Neural cell (in vitro differentiated cells): ENCODE results near the gene INTS4. TPM values are rescaled to one million over a fixed set of nuclear protein-coding genes. Genes with fewer than 3 reads are reported as not detected.

ENCODE experiments used
- H2AFZ ChIP-seq: fragments of 200-600, 300-800 bp; sonication (generic), shearing (Covaris generic); 2 replicates; pipeline ENCODE4 v1.6.0; 2014; ENCODE audit warnings: low read depth, mild to moderate bottlenecking, antibody characterized with exemption, low read length, moderate library complexity
- H3F3A ChIP-seq: fragments of 200-600 bp; shearing (Covaris generic); 2 replicates; pipeline ENCODE4 v1.6.1; 2016; ENCODE audit warnings: mild to moderate bottlenecking, moderate library complexity, mixed read lengths, antibody characterized with exemption, low read length; ENCODE audit not compliant: insufficient read depth, poor library complexity, severe bottlenecking
- H3K27ac ChIP-seq: fragments of 200-600, 300-800 bp; sonication (generic), shearing (Covaris generic); 2 replicates; pipeline ENCODE4 v1.5.1; 2014; ENCODE audit warnings: mild to moderate bottlenecking, low read length, moderate library complexity
- H3K27me3 ChIP-seq: fragments of 300-800, 200-600 bp; sonication (generic), shearing (Covaris generic); 2 replicates; pipeline ENCODE4 v1.6.0; 2014; ENCODE audit warnings: mild to moderate bottlenecking, low read depth, low read length, moderate library complexity; ENCODE audit not compliant: insufficient read depth
- H3K36me3 ChIP-seq: fragments of 300-800, 200-600 bp; sonication (generic), shearing (Covaris generic); 2 replicates; pipeline ENCODE4 v1.5.1; 2014; ENCODE audit warnings: mild to moderate bottlenecking, antibody characterized with exemption, low read length, moderate library complexity; ENCODE audit not compliant: insufficient read depth
- H3K4me2 ChIP-seq: fragments of 300-800, 200-600 bp; sonication (generic), shearing (Covaris generic); 2 replicates; pipeline ENCODE4 v1.6.0; 2014; ENCODE audit warnings: mild to moderate bottlenecking, low read length
- H3K4me3 ChIP-seq: fragments of 300-800, 200-600 bp; sonication (generic), shearing (Covaris generic); 2 replicates; pipeline ENCODE4 v1.5.1; 2014; ENCODE audit warnings: mild to moderate bottlenecking, low read length, moderate library complexity
- H3K79me2 ChIP-seq: fragments of 200-600 bp; shearing (Covaris generic); replicated peaks from 2 replicates; pipeline ENCODE4 v1.6.0; 2014; ENCODE audit warnings: mild to moderate bottlenecking, low read length, moderate library complexity; ENCODE audit not compliant: insufficient read depth
- H3K9ac ChIP-seq: fragments of 300-800, 200-600 bp; sonication (generic), shearing (Covaris generic); 2 replicates; pipeline ENCODE4 v1.6.1; 2016; ENCODE audit warnings: mild to moderate bottlenecking, low read length, mixed read lengths
- H3K9me2 ChIP-seq: fragments of 200-600 bp; shearing (Covaris generic); 2 replicates; pipeline ENCODE4 v1.6.1; 2016; ENCODE audit warnings: mild to moderate bottlenecking, low read length, mixed read lengths; ENCODE audit not compliant: insufficient read depth
- H3K9me3 ChIP-seq: fragments of 200-600, 300-800 bp; sonication (generic), shearing (Covaris generic); 2 replicates; pipeline ENCODE4 v1.6.1; 2016; ENCODE audit warnings: mild to moderate bottlenecking, mixed run types, low read length, moderate library complexity, mixed read lengths
- H4K20me1 ChIP-seq: fragments of 200-600 bp; shearing (Covaris generic); 2 replicates; pipeline ENCODE4 v1.6.1; 2016; ENCODE audit warnings: mild to moderate bottlenecking, mixed run types; ENCODE audit not compliant: insufficient read depth
- EP300 ChIP-seq: fragments of 450-650 bp; conservative IDR thresholded peaks from 2 replicates; pipeline ENCODE4 v1.6.1; 2014; ENCODE audit warnings: antibody characterized with exemption, mild to moderate bottlenecking, moderate library complexity; ENCODE audit not compliant: poor library complexity, severe bottlenecking
- EZH2 ChIP-seq: fragments of 200-600, 300-800 bp; shearing (Covaris generic), sonication (generic); IDR thresholded peaks from 2 replicates; pipeline ENCODE4 v1.6.1; 2014; ENCODE audit warnings: antibody characterized with exemption, low read length, borderline replicate concordance, mild to moderate bottlenecking; ENCODE audit not compliant: insufficient read depth, poor library complexity, severe bottlenecking
- MXI1 ChIP-seq: fragments of 450-650 bp; conservative IDR thresholded peaks from 2 replicates; pipeline ENCODE4 v1.6.1; 2014; ENCODE audit warnings: antibody characterized with exemption, mild to moderate bottlenecking; ENCODE audit not compliant: poor library complexity, severe bottlenecking
- POLR2AphosphoS5 ChIP-seq: IDR thresholded peaks from 2 replicates; pipeline ENCODE4 v1.6.1; 2012
- RAD21 ChIP-seq: fragments of 450-650 bp; conservative IDR thresholded peaks from 2 replicates; pipeline ENCODE4 v1.6.1; 2014; ENCODE audit warnings: antibody characterized with exemption, mild to moderate bottlenecking, moderate library complexity
- SMC3 ChIP-seq: fragments of 450-650 bp; conservative IDR thresholded peaks from 2 replicates; pipeline ENCODE4 v1.6.1; 2014; ENCODE audit warnings: antibody characterized with exemption, mild to moderate bottlenecking, moderate library complexity; ENCODE audit not compliant: poor library complexity
- TAF1 ChIP-seq: IDR thresholded peaks from 2 replicates; pipeline ENCODE4 v1.6.1; 2012; ENCODE audit warnings: low read depth
- polyA minus RNA-seq: library from RNA; depleted of rRNA, polyadenylated mRNA; stranded (reverse); fragments of >200 nt; gene quantifications from 2 replicates; pipeline ENCODE4 v1.2.3, GENCODE V29; 2014
- polyA plus RNA-seq: library from polyadenylated mRNA; depleted of rRNA; stranded (reverse); fragments of >200 nt; gene quantifications from 2 replicates; pipeline ENCODE4 v1.2.3, GENCODE V29; 2014
- TF ChIP-seq, protein P1 (sequence below): fragments of 450-650 bp; IDR thresholded peaks from 2 replicates; pipeline ENCODE4 v1.5.1; 2014; ENCODE audit warnings: antibody characterized with exemption, mild to moderate bottlenecking, moderate library complexity; ENCODE audit not compliant: poor library complexity, severe bottlenecking
- TF ChIP-seq, protein P2 (sequence below): IDR thresholded peaks from 2 replicates; pipeline ENCODE4 v1.6.1; 2012; ENCODE audit warnings: borderline replicate concordance

INTS4 gene, protein sequence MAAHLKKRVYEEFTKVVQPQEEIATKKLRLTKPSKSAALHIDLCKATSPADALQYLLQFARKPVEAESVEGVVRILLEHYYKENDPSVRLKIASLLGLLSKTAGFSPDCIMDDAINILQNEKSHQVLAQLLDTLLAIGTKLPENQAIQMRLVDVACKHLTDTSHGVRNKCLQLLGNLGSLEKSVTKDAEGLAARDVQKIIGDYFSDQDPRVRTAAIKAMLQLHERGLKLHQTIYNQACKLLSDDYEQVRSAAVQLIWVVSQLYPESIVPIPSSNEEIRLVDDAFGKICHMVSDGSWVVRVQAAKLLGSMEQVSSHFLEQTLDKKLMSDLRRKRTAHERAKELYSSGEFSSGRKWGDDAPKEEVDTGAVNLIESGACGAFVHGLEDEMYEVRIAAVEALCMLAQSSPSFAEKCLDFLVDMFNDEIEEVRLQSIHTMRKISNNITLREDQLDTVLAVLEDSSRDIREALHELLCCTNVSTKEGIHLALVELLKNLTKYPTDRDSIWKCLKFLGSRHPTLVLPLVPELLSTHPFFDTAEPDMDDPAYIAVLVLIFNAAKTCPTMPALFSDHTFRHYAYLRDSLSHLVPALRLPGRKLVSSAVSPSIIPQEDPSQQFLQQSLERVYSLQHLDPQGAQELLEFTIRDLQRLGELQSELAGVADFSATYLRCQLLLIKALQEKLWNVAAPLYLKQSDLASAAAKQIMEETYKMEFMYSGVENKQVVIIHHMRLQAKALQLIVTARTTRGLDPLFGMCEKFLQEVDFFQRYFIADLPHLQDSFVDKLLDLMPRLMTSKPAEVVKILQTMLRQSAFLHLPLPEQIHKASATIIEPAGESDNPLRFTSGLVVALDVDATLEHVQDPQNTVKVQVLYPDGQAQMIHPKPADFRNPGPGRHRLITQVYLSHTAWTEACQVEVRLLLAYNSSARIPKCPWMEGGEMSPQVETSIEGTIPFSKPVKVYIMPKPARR
- polyA plus RNA-seq (34.5 and 35.3 TPM in 2 replicates), polyA minus RNA-seq (76.9 and 91.8 TPM in 2 replicates)

GRCh38 chr11:77994434-77995362 lies at the start of gene INTS4:
TSS of gene INTS4 (minus strand) at chr11:77994668. CDS start at chr11:77994643, 25 bp downstream.
- Histone ChIP-seq H3K9me3 (no peaks in the 10 kb centered on the region), H3K4me3 (peak within 1 kb of the TSS; percentile 80), H4K20me1 (no peaks in the 10 kb centered on the region), H3K27ac (peak within 1 kb of the TSS; percentile 96), H3K4me2 (peak within 1 kb of the TSS; percentile 81), H3F3A (no peaks in the 10 kb centered on the region), H2AFZ (peak within 1 kb of the TSS; percentile 90), H3K9ac (peak within 1 kb of the TSS; percentile 70), H3K9me2 (no peaks in the 10 kb centered on the region), H3K36me3 (no peaks in the 10 kb centered on the region), H3K79me2 (peaks cover 16% of the 10 kb centered on the region), H3K27me3 (no peaks in the 10 kb centered on the region)
- TF ChIP-seq EP300 = peak; percentile 49
- peak; percentile 54 for TF ChIP-seq RAD21
- TF ChIP-seq SMC3 = peak; percentile 46
- peak; percentile 96 for TF ChIP-seq MXI1
- TF ChIP-seq, protein P1, sequence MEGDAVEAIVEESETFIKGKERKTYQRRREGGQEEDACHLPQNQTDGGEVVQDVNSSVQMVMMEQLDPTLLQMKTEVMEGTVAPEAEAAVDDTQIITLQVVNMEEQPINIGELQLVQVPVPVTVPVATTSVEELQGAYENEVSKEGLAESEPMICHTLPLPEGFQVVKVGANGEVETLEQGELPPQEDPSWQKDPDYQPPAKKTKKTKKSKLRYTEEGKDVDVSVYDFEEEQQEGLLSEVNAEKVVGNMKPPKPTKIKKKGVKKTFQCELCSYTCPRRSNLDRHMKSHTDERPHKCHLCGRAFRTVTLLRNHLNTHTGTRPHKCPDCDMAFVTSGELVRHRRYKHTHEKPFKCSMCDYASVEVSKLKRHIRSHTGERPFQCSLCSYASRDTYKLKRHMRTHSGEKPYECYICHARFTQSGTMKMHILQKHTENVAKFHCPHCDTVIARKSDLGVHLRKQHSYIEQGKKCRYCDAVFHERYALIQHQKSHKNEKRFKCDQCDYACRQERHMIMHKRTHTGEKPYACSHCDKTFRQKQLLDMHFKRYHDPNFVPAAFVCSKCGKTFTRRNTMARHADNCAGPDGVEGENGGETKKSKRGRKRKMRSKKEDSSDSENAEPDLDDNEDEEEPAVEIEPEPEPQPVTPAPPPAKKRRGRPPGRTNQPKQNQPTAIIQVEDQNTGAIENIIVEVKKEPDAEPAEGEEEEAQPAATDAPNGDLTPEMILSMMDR = peak; percentile 36
- TF ChIP-seq EZH2 = no peak
- peak; percentile 28 for TF ChIP-seq TAF1
- TF ChIP-seq, protein P2, sequence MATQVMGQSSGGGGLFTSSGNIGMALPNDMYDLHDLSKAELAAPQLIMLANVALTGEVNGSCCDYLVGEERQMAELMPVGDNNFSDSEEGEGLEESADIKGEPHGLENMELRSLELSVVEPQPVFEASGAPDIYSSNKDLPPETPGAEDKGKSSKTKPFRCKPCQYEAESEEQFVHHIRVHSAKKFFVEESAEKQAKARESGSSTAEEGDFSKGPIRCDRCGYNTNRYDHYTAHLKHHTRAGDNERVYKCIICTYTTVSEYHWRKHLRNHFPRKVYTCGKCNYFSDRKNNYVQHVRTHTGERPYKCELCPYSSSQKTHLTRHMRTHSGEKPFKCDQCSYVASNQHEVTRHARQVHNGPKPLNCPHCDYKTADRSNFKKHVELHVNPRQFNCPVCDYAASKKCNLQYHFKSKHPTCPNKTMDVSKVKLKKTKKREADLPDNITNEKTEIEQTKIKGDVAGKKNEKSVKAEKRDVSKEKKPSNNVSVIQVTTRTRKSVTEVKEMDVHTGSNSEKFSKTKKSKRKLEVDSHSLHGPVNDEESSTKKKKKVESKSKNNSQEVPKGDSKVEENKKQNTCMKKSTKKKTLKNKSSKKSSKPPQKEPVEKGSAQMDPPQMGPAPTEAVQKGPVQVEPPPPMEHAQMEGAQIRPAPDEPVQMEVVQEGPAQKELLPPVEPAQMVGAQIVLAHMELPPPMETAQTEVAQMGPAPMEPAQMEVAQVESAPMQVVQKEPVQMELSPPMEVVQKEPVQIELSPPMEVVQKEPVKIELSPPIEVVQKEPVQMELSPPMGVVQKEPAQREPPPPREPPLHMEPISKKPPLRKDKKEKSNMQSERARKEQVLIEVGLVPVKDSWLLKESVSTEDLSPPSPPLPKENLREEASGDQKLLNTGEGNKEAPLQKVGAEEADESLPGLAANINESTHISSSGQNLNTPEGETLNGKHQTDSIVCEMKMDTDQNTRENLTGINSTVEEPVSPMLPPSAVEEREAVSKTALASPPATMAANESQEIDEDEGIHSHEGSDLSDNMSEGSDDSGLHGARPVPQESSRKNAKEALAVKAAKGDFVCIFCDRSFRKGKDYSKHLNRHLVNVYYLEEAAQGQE = peak; percentile 69
- TF ChIP-seq POLR2AphosphoS5 = peak; percentile 89
